ENCODE measurements around the gene DDX49. TPM values are rescaled to one million over a fixed set of nuclear protein-coding genes. Genes with fewer than 3 reads are reported as not detected.

DDX49 gene
- total RNA-seq, 1 experiment from 2014 or later = 51.9 TPM

GRCh38 chr19:18899624-18900560 is 19.6 kb upstream of the DDX49 start:
- Histone ChIP-seq H2AFZ (ENCODE audit: low read depth, low read length, poor library complexity, severe bottlenecking) (no peak overlapping the region), H3K79me2 (ENCODE audit: insufficient read depth, low read length) (no peaks in the 10 kb centered on the region), H4K20me1 (ENCODE audit: insufficient read depth) (no peaks in the 10 kb centered on the region), H3K4me3 (replicated peaks in 1 of 2; ENCODE audit: low read depth in 1 of 2, low read length in 2 of 2) (no peak overlapping the region), H3K9ac (ENCODE audit: low read length) (no peak overlapping the region), H3K9me3 (ENCODE audit: control insufficient read depth in 1 of 2, insufficient read depth in 1 of 2, low read depth in 1 of 2, low read length in 2 of 2) (no peaks in the 10 kb centered on the region), H3K36me3 (ENCODE audit: control insufficient read depth in 1 of 2, insufficient read depth in 2 of 2, low read length in 2 of 2) (peaks cover 0 to 9% of the 10 kb centered on the region in 2 experiments; a peak in 3 of 4 replicates), H3K4me1 (ENCODE audit: control insufficient read depth in 1 of 2, insufficient read depth in 2 of 2, low read length in 2 of 2) (peaks cover 0 to 1% of the 10 kb centered on the region in 2 experiments; a peak in 1 of 4 replicates), H3K27ac (ENCODE audit: low read depth, low read length) (no peak overlapping the region), H3K9me2 (ENCODE audit: insufficient read depth) (no peaks in the 10 kb centered on the region), H3K27me3 (ENCODE audit: insufficient read depth, low read length) (no peaks in the 10 kb centered on the region), H3K4me2 (ENCODE audit: low read length) (no peak overlapping the region)
- BruUV-seq (replicated peaks) = no TSS peak
- ATAC-seq (no peak), DNase-seq (ENCODE audit: low read depth, low spot score) (no peak)
- CTCF ChIA-PET = no interaction called here
- POLR2A ChIA-PET = no interaction called here
- intact Hi-C loops (cut with micrococcal nuclease) = no loop called here
- TF ChIP-seq POLR2AphosphoS5 (IDR thresholded peaks at IDR 0.05; ENCODE audit: low read depth, low read length) = no peak
- TF ChIP-seq REST (IDR thresholded peaks at IDR 0.05; ENCODE audit: low read depth) = no peak
- TF ChIP-seq EZH2 (IDR thresholded peaks at IDR 0.05) = no peak
- TF ChIP-seq SRF (IDR thresholded peaks at IDR 0.05; ENCODE audit: low read depth) = no peak
- no peak for TF ChIP-seq JUND (IDR thresholded peaks at IDR 0.05)
- no peak for TF ChIP-seq YY1 (IDR thresholded peaks at IDR 0.05; ENCODE audit: extremely low read depth, insufficient replicate concordance, low read depth, low read length)
- TF ChIP-seq SP1 (IDR thresholded peaks at IDR 0.05; ENCODE audit: low read depth) = no peak
- no peak for TF ChIP-seq CEBPB (IDR thresholded peaks at IDR 0.05; ENCODE audit: low read depth)
- no peak for TF ChIP-seq MAX (IDR thresholded peaks at IDR 0.05)
- TF ChIP-seq EGR1 (IDR thresholded peaks at IDR 0.05; ENCODE audit: low read depth) = no peak
- TF ChIP-seq FOSL1 (IDR thresholded peaks at IDR 0.05; ENCODE audit: low read depth) = no peak
- TF ChIP-seq ELF1 (IDR thresholded peaks at IDR 0.05; ENCODE audit: borderline replicate concordance, low read depth) = no peak
- no peak for TF ChIP-seq TCF7L2 (IDR thresholded peaks at IDR 0.05; ENCODE audit: borderline replicate concordance, extremely low read depth, insufficient read depth, insufficient read length)
- RAD21 ChIA-PET (ENCODE audit: low non-redundant PET in 1 of 2, low total read pairs in 2 of 2, uncharacterized antibody in 2 of 2, unreplicated experiment in 2 of 2) = no interaction called here

Data from HCT116 (cell line).